ENCODE measurements around the gene CACNA1B. TPM values are rescaled to one million over a fixed set of nuclear protein-coding genes. Genes with fewer than 3 reads are reported as not detected.
A peak's percentile ranks its signal among the peaks of the same experiment; 100 is the strongest.

Gene CACNA1B
- total and polyA plus RNA-seq, 11 donors: 0.03 to 0.25 (median 0.13) TPM

DNA sequence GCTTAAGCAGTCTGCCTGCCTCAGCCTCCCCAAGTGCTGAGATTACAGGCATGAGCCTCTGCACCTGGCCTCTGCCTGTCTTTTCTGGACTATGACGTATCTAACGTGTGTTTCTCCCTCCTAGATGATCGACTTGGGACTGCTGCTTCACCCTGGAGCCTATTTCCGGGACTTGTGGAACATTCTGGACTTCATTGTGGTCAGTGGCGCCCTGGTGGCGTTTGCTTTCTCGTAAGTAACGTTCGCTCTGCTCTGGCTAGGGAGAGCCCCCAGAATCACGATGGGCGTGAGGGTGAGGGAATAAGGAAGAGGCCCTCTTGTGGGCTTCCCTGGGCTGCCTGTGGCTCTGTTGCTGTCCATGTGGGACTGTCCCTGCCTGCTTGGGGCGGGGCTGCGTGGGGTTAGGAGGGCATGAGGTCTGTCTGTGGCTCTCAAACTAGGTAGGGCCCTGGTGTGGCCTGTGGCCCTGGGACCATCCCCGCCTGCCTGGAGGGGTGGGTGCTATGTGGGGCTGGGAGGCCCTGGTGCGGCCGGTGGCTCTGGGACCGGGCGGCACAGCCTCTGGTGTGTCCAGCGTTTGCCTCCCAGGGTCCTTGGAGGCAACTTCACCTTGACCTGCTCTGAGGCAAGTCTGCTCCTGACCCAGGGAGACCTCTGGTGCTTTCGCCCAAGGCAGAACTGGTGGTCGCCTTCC lies 171.7 kb downstream of the CACNA1B start:
- 82 to 90% (median 85%) methylated on average over 15 to 21 of the region's 21 CpGs for WGBS, 4 donors
- TF ChIP-seq, protein P1, sequence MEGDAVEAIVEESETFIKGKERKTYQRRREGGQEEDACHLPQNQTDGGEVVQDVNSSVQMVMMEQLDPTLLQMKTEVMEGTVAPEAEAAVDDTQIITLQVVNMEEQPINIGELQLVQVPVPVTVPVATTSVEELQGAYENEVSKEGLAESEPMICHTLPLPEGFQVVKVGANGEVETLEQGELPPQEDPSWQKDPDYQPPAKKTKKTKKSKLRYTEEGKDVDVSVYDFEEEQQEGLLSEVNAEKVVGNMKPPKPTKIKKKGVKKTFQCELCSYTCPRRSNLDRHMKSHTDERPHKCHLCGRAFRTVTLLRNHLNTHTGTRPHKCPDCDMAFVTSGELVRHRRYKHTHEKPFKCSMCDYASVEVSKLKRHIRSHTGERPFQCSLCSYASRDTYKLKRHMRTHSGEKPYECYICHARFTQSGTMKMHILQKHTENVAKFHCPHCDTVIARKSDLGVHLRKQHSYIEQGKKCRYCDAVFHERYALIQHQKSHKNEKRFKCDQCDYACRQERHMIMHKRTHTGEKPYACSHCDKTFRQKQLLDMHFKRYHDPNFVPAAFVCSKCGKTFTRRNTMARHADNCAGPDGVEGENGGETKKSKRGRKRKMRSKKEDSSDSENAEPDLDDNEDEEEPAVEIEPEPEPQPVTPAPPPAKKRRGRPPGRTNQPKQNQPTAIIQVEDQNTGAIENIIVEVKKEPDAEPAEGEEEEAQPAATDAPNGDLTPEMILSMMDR (IDR thresholded peaks at IDR 0.05): no peak
- no peak for TF ChIP-seq POLR2A (IDR thresholded peaks at IDR 0.05)
- Histone ChIP-seq H3K27ac (no peak overlapping the region), H3K4me1 (no peaks in the 10 kb centered on the region), H3K9me3 (no peaks in the 10 kb centered on the region), H3K36me3 (no peaks in the 10 kb centered on the region), H3K4me3 (no peak overlapping the region), H3K27me3 (peaks cover 0 to 26% (median 5%) of the 10 kb centered on the region in 9 donors)
- DNase-seq (peak in 2 of 5 donors; percentile 1 to 27), ATAC-seq (no peak)
- intact Hi-C loops (cut with DNase I): no loop called here

DNA sequence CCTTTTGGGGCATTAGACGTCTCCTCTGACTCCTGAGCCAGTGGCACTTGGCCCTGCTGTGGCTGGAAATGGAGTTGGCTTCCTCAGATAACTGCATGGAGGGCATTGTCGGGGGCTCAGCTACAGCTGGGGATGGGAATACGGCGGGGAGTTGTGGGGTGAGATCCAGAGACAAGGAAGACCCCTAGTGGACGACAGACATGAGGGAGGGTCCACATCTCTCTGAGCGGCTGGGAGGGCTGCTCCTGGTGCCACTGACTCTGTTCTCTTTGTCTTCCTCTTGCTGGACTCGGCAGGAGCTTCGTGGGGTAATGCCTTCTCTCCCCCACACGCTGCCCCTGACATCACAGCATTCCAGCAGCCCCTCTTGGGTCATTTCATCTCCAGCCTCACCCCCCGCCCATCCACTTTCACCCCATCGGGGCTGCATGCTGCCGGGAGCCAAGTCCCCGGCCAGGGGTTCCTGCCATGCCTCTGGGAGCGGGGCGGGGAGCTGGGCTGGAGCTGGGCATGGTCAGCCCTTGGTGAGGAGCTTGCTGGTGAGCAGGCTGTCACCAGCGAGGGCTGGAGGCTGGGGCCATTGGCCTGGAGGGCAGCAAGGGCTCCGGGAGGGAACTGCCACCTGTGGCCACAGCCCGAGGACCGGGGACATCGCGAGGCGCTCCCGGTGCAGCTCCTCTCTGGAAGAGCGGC lies 172.3 kb downstream of the CACNA1B start:
- Histone ChIP-seq H3K4me3 (no peak overlapping the region), H3K36me3 (no peaks in the 10 kb centered on the region), H3K27me3 (peaks cover 0 to 26% (median 5%) of the 10 kb centered on the region in 9 donors), H3K9me3 (no peaks in the 10 kb centered on the region), H3K27ac (no peak overlapping the region), H3K4me1 (no peaks in the 10 kb centered on the region)
- intact Hi-C loops (cut with DNase I): no loop called here
- WGBS, 4 donors: 53 to 70% (median 60%) methylated on average over 18 to 24 of the region's 24 CpGs
- DNase-seq: peak in 2 of 5 donors; percentile 3 to 56
- no peak for ATAC-seq
- TF ChIP-seq, protein P1 (IDR thresholded peaks at IDR 0.05): no peak
- TF ChIP-seq POLR2A (IDR thresholded peaks at IDR 0.05): no peak

DNA sequence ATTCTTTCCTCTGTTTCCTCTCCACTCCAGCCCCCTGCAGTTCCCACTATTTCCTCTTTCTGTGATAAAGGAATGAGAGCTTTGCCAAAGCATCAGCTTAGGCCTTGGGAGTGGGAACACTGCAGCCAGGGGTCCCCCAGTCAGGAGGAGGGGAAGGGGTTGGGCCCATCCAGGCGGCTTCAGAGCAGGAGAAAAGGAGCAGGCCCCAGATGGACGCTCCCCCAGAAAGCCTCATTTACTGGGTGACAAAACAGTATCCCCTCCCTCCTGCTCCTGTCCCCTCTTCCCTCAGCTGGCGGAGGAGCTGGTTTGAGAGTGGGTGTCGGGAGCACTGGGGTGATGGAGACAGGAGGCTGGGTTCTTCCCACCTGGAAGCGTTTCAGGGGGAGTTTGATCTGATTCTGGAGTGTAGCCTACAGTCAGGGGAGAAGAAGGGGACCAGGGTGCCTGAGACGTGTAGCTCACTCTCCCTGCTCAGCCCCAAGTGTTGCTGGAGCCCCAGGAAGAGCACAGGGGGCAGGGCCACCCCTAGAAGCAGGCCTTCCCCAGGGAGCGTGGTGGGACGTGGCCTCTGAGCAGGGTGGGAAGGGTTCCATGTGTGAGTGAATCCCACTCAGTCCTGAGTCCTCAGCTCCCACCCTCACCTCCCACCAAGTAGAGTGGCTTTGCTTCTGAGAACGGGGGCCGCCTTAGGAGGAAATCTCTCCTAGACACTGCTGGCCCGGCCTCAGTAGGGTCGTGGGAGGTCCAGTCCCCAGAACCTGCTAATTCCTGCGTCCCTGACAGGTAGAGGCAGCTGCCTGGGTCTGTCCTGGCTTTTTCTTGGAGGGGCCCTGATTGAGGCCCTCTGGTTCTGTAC lies 173.1 kb downstream of the CACNA1B start:
- H3K27me3 ChIP-seq: peaks cover 0 to 26% (median 5%) of the 10 kb centered on the region in 9 donors
- H3K9me3 ChIP-seq: no peaks in the 10 kb centered on the region
- H3K36me3 ChIP-seq: no peaks in the 10 kb centered on the region
- DNase-seq: peak in 2 of 5 donors; percentile 2 to 28
- WGBS, 4 donors: 70 to 75% (median 73%) methylated on average over 13 of the region's 13 CpGs
- H3K27ac ChIP-seq: no peak overlapping the region
- no peak for TF ChIP-seq POLR2A (IDR thresholded peaks at IDR 0.05)
- TF ChIP-seq, protein P1 (IDR thresholded peaks at IDR 0.05): no peak
- no peaks in the 10 kb centered on the region for H3K4me1 ChIP-seq
- no peak for ATAC-seq
- intact Hi-C loops (cut with DNase I): no loop called here
- H3K4me3 ChIP-seq: no peak overlapping the region
